SU-DHL-6 (cell line): Measurements from ENCODE around the gene MARCHF11.

Experiments
- EZH2phosphoT487 ChIP-seq: fragments of 200-600 bp; sonication (generic), shearing (Covaris generic); conservative IDR thresholded peaks from 2 replicates; pipeline ENCODE4 v1.6.1; 2018; ENCODE audit warnings: mild to moderate bottlenecking, antibody characterized with exemption, low read length, moderate library complexity, mixed read lengths
- TF ChIP-seq, protein P1 (sequence below): fragments of 200-600 bp; sonication (generic); IDR thresholded peaks from one replicate; pipeline ENCODE4 v1.5.1; 2017; ENCODE audit warnings: antibody characterized with exemption, mild to moderate bottlenecking, low read length, moderate library complexity; ENCODE audit not compliant: insufficient read depth, poor library complexity, severe bottlenecking

DNA sequence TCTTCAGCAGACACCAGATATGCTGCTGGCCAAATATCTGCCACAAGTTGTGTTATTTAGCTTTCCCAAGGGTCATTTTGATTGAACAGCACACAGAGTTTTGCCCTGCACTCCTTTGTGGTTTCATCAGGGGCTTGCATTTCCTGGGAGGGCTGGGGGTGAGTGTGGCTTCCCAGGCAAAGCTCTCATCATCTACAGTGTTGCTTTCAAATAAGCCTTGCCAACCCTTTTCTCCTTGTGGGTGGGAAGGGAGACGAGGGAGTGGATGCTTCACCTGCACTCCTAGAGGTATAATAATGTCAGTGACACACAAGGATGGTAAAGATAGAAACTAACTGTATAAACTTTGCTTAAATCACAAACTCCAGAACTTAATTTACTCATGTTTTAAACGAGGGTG lies 107.0 kb downstream of the MARCHF11 start:
- TF ChIP-seq, protein P1, sequence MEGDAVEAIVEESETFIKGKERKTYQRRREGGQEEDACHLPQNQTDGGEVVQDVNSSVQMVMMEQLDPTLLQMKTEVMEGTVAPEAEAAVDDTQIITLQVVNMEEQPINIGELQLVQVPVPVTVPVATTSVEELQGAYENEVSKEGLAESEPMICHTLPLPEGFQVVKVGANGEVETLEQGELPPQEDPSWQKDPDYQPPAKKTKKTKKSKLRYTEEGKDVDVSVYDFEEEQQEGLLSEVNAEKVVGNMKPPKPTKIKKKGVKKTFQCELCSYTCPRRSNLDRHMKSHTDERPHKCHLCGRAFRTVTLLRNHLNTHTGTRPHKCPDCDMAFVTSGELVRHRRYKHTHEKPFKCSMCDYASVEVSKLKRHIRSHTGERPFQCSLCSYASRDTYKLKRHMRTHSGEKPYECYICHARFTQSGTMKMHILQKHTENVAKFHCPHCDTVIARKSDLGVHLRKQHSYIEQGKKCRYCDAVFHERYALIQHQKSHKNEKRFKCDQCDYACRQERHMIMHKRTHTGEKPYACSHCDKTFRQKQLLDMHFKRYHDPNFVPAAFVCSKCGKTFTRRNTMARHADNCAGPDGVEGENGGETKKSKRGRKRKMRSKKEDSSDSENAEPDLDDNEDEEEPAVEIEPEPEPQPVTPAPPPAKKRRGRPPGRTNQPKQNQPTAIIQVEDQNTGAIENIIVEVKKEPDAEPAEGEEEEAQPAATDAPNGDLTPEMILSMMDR = no peak
- TF ChIP-seq EZH2phosphoT487 = no peak
